Skeletal muscle satellite cell (primary cell): ENCODE data around the gene DLG3. TPM values are rescaled to one million over a fixed set of nuclear protein-coding genes. Genes with fewer than 3 reads are reported as not detected.

Experiments
- H3K27me3 ChIP-seq: 2 replicates; pipeline ENCODE4 v1.7.0; 2013; ENCODE audit warnings: low read length; ENCODE audit not compliant: control insufficient read depth, insufficient read depth
- H3K36me3 ChIP-seq: 2 replicates; pipeline ENCODE4 v1.7.0; 2013; ENCODE audit warnings: mild to moderate bottlenecking, control low read depth, low read length; ENCODE audit not compliant: insufficient read depth
- H3K4me1 ChIP-seq: 2 replicates; pipeline ENCODE4 v1.7.0; 2013; ENCODE audit warnings: low read length; ENCODE audit not compliant: control insufficient read depth, insufficient read depth
- H3K4me2 ChIP-seq: 2 replicates; pipeline ENCODE4 v1.7.0; 2013; ENCODE audit warnings: mild to moderate bottlenecking, low read length
- H3K4me3 ChIP-seq: 2 replicates; pipeline ENCODE4 v1.7.0; 2013; ENCODE audit warnings: low read length
- H3K9ac ChIP-seq: 2 replicates; pipeline ENCODE4 v1.7.0; 2013; ENCODE audit warnings: mild to moderate bottlenecking, low read depth, low read length, moderate library complexity
- H3K9me3 ChIP-seq: replicated peaks from 2 replicates; pipeline ENCODE4 v1.7.0; 2013; ENCODE audit warnings: mild to moderate bottlenecking, control low read depth, low read length
- small RNA-seq: library from RNA; depleted of rRNA; stranded (forward); fragments of <200 nt; gene quantifications from one replicate; pipeline ENCODE3, GENCODE V24; 2012

The DLG3 gene

DNA sequence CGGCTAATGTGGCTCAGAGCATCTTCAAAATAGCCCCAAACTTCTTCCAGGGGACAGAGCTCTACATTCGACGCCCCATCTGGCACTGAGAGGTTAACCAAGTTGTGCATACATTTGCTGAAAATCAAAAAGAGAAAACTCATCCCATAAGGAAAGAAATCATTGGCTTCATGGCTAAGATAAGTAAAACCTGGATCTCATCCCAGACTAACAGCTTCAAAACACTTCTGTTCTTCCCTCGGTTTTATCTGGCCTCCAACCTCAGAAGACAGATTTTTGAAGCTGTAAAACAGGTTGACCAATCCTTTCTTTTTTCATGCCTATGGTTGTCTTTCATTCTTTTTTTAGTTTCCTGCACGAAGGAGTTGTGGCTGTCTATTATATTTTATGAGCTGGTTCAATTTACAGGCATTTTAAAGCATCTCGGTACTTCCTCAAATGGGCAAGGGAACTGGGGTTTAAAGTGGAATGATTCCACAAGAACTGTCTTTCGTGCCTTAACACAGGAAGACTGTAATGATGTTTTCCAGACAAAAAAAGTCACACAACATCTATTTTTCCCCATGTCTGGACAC is 107.6 kb downstream of the DLG3 start:
- H3K4me2 ChIP-seq, result no peak overlapping the region
- H3K4me3 ChIP-seq, result no peak overlapping the region
- H3K9ac ChIP-seq, result no peak overlapping the region
- no peaks in the 10 kb centered on the region for H3K9me3 ChIP-seq
- H3K27me3 ChIP-seq, result peaks cover 7% of the 10 kb centered on the region
- no peaks in the 10 kb centered on the region for H3K4me1 ChIP-seq
- no peaks in the 10 kb centered on the region for H3K36me3 ChIP-seq

DNA sequence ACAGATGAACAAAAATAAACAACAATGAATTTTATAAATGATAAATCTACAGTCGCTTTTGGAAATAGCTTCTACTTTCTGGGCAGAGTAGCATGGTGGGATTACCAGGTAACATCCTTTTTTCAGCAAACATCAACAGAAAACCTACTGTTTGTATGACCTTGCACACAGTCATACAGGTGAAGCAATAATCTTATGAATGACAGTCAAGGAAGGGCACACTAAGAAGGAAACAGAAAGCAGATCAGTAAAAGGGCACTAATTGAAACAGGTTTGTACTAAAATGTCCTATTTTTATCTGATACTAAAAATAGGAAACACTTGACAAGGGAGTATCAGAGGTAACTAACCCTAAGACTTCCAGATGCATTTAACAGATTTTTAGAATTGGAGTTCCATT is 108.9 kb downstream of the DLG3 start:
- Histone ChIP-seq H3K9me3 (no peaks in the 10 kb centered on the region), H3K36me3 (no peaks in the 10 kb centered on the region), H3K4me1 (no peaks in the 10 kb centered on the region), H3K9ac (no peak overlapping the region), H3K4me2 (no peak overlapping the region), H3K4me3 (no peak overlapping the region), H3K27me3 (peaks cover 7% of the 10 kb centered on the region)

- no peak overlapping the region for H3K9ac ChIP-seq
- no peaks in the 10 kb centered on the region for H3K9me3 ChIP-seq
- H3K4me3 ChIP-seq, result no peak overlapping the region
- peaks cover 7% of the 10 kb centered on the region for H3K27me3 ChIP-seq
- no peaks in the 10 kb centered on the region for H3K36me3 ChIP-seq
- H3K4me1 ChIP-seq, result no peaks in the 10 kb centered on the region
- no peak overlapping the region for H3K4me2 ChIP-seq
Observed at GRCh38 chrX:70554081-70554480, 109.4 kb downstream of the DLG3 start.

DNA sequence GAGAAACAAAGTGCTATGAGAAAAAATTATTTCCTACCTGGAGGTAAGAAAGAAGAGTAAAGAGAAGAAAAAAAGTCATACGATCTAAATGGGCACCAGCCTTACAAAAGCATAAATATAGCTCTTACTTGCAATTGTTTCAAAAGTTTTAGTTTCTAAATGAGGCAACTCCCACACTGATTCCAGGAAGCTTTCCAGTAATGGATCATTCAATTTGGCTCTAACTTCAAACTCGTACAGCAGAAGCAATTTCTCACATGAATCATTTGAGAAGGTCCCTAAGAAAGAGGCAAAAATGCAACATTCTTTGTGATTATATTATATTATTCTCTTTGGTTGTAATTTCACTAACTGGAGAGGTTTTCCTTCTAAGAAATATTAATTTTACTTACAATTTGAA is 109.9 kb downstream of the DLG3 start:
- Histone ChIP-seq H3K4me1 (no peaks in the 10 kb centered on the region), H3K4me3 (no peak overlapping the region), H3K9me3 (no peaks in the 10 kb centered on the region), H3K4me2 (no peak overlapping the region), H3K27me3 (peaks cover 7% of the 10 kb centered on the region), H3K36me3 (no peaks in the 10 kb centered on the region), H3K9ac (no peak overlapping the region)

DNA sequence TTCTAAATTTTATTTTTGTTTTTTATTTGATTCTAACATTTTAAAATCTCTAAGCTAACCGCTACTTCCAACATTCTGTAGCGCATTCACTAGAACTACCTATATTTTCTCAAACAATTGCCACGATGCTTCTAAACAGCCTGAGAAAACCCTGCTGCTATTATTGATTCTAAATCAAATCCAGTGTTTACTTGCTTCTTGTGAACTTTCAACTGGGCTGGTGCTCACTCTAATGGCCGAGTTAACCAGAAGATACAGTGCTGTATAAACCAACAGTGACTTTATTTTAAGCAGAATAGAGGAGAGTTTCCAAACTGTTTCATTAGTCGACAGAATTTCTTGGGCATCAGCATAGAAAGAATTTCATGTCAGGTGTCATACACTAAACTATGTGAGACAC is 110.3 kb downstream of the DLG3 start:
- Histone ChIP-seq H3K4me3 (no peak overlapping the region), H3K4me2 (no peak overlapping the region), H3K27me3 (peaks cover 7% of the 10 kb centered on the region), H3K9ac (no peak overlapping the region), H3K36me3 (no peaks in the 10 kb centered on the region), H3K9me3 (no peaks in the 10 kb centered on the region), H3K4me1 (no peaks in the 10 kb centered on the region)

Small RNA genes lying within 50 kb of the gene (small RNA-seq; reads per million reads assigned to genes)
- gene RNU4-81P (not detected), gene RNY4P23 (5.0 reads per million, percentile 86 among the genes with 10 or more reads in this experiment)
